Activated CD4-positive, alpha-beta T cell treated with anti-CD3 and anti-CD28 coated beads, Interleukin-2, Interleukin-4, amounts not matched to agents 100 ng/mL and 50 ng/mL, durations not matched to agents 16 hours and 8 hours (primary cell): ENCODE measurements around the gene KCTD2.
"Not testable (repeated sequence)": the region's sequence is repeated elsewhere in the genome, so short reads cannot be mapped to it uniquely, and the experiment has no call there.

Experiments
- DNase-seq: peaks from one replicate; pipeline ENCODE4 v3.0.0-alpha.2; 2020; ENCODE audit warnings: low spot score

KCTD2 gene

GRCh38 chr17:75020331-75021110, 26.5 kb upstream of the KCTD2 start:
- DNase-seq = no peak

GRCh38 chr17:75024686-75025397, 22.2 kb upstream of the KCTD2 start:
- DNase-seq = no peak

GRCh38 chr17:75025398-75025734, 21.7 kb upstream of the KCTD2 start:
- not testable (repeated sequence) for DNase-seq

- not testable (repeated sequence) for DNase-seq
These were observed 20.4 kb upstream of the KCTD2 start for GRCh38 chr17:75026650-75027049.

- DNase-seq = no peak
These were observed 16.9 kb upstream of the KCTD2 start for GRCh38 chr17:75030161-75030560.

GRCh38 chr17:75031972-75032719, 14.9 kb upstream of the KCTD2 start:
- DNase-seq = peak; percentile 44

GRCh38 chr17:75032720-75033280, 14.2 kb upstream of the KCTD2 start:
- DNase-seq = no peak

GRCh38 chr17:75033346-75034235, 13.4 kb upstream of the KCTD2 start:
- peak; percentile 96 for DNase-seq

GRCh38 chr17:75034236-75034908, 12.7 kb upstream of the KCTD2 start:
- DNase-seq = peak; percentile 97

GRCh38 chr17:75036643-75037268, 10.3 kb upstream of the KCTD2 start:
- DNase-seq = peak; percentile 68

GRCh38 chr17:75039238-75039637, 7.8 kb upstream of the KCTD2 start:
- no peak for DNase-seq

- DNase-seq = no peak
These were observed 5.3 kb upstream of the KCTD2 start for GRCh38 chr17:75041656-75042280.

GRCh38 chr17:75043789-75044188, 3.2 kb upstream of the KCTD2 start:
- not testable (repeated sequence) for DNase-seq

- DNase-seq = no peak
These were observed 2.3 kb upstream of the KCTD2 start for GRCh38 chr17:75044716-75045115.

GRCh38 chr17:75045946-75046406, 1.0 kb upstream of the KCTD2 start:
- DNase-seq = not testable (repeated sequence)

- DNase-seq = no peak
These were observed 523 bp downstream of the KCTD2 start for GRCh38 chr17:75047398-75048098.

- DNase-seq = no peak
These were observed 1.3 kb downstream of the KCTD2 start for GRCh38 chr17:75048249-75048878.

GRCh38 chr17:75049057-75049456, 2.0 kb downstream of the KCTD2 start:
- DNase-seq = no peak

GRCh38 chr17:75049706-75050105, 2.7 kb downstream of the KCTD2 start:
- no peak for DNase-seq
